ENCODE measurements around the gene ZKSCAN7.
A peak's percentile ranks its signal among the peaks of the same experiment; 100 is the strongest.

Gene ZKSCAN7

GRCh38 chr3:44554626-44555592 is at the start of gene ZKSCAN7:
TSS of gene ZKSCAN7 (plus strand) at chr3:44555193. CDS start at chr3:44557048, 1,855 bp downstream.
- peaks cover 16% of the 10 kb centered on the region for H3K4me1 ChIP-seq (ENCODE audit: control insufficient read depth, insufficient read depth, low read length)
- H3K27me3 ChIP-seq (ENCODE audit: control insufficient read depth in 1 of 2, insufficient read depth in 2 of 2, low read length in 2 of 2) = peaks cover 0 to 7% of the 10 kb centered on the region in 2 donors
- H3K9ac ChIP-seq (ENCODE audit: low read length in 2 of 2) = peak within 1 kb of the TSS; percentile 76 to 91
- peaks cover 0 to 7% of the 10 kb centered on the region in 2 donors for H3K36me3 ChIP-seq (ENCODE audit: control insufficient read depth in 2 of 2, insufficient read depth in 2 of 2, low read length in 2 of 2)
- no peaks in the 10 kb centered on the region for H3K9me3 ChIP-seq (ENCODE audit: control insufficient read depth in 2 of 2, low read length in 2 of 2)
- peak within 1 kb of the TSS; percentile 71 for H3K27ac ChIP-seq (ENCODE audit: low read length)
- H3K4me3 ChIP-seq (ENCODE audit: low read length in 2 of 2) = peak within 1 kb of the TSS; percentile 75 to 96

- Histone ChIP-seq H3K36me3 (ENCODE audit: control insufficient read depth in 2 of 2, insufficient read depth in 2 of 2, low read length in 2 of 2) (peaks cover 4 to 9% of the 10 kb centered on the region in 2 donors), H3K4me1 (ENCODE audit: control insufficient read depth, insufficient read depth, low read length) (peaks cover 11% of the 10 kb centered on the region), H3K27me3 (ENCODE audit: control insufficient read depth in 1 of 2, insufficient read depth in 2 of 2, low read length in 2 of 2) (no peaks in the 10 kb centered on the region), H3K9me3 (ENCODE audit: control insufficient read depth in 2 of 2, low read length in 2 of 2) (no peaks in the 10 kb centered on the region), H3K4me3 (ENCODE audit: low read length in 2 of 2) (no peak overlapping the region), H3K27ac (ENCODE audit: low read length) (no peak overlapping the region), H3K9ac (ENCODE audit: low read length in 2 of 2) (no peak overlapping the region)
Measured at GRCh38 chr3:44506556-44506955, 48.4 kb upstream of the ZKSCAN7 start.

- H3K36me3 ChIP-seq (ENCODE audit: control insufficient read depth in 2 of 2, insufficient read depth in 2 of 2, low read length in 2 of 2) = peaks cover under 1 to 6% of the 10 kb centered on the region in 2 donors
- no peaks in the 10 kb centered on the region for H3K27me3 ChIP-seq (ENCODE audit: control insufficient read depth in 1 of 2, insufficient read depth in 2 of 2, low read length in 2 of 2)
- H3K9me3 ChIP-seq (ENCODE audit: control insufficient read depth in 2 of 2, low read length in 2 of 2) = no peaks in the 10 kb centered on the region
- no peak overlapping the region for H3K4me3 ChIP-seq (ENCODE audit: low read length in 2 of 2)
- no peak overlapping the region for H3K9ac ChIP-seq (ENCODE audit: low read length in 2 of 2)
- peaks cover 12% of the 10 kb centered on the region for H3K4me1 ChIP-seq (ENCODE audit: control insufficient read depth, insufficient read depth, low read length)
- H3K27ac ChIP-seq (ENCODE audit: low read length) = no peak overlapping the region
Measured at GRCh38 chr3:44506961-44507360, 48.0 kb upstream of the ZKSCAN7 start.

GRCh38 chr3:44509393-44509921 is 45.5 kb upstream of the ZKSCAN7 start:
- peak overlapping the region; percentile 73 for H3K27ac ChIP-seq (ENCODE audit: low read length)

GRCh38 chr3:44510000-44510368 is 45.0 kb upstream of the ZKSCAN7 start:
- H3K36me3 ChIP-seq (ENCODE audit: control insufficient read depth in 2 of 2, insufficient read depth in 2 of 2, low read length in 2 of 2) = peaks cover 0 to 2% of the 10 kb centered on the region in 2 donors
- H3K4me3 ChIP-seq (ENCODE audit: low read length in 2 of 2) = peak overlapping the region; percentile 84 to 93

More at GRCh38 chr3:44509393-44509921, 45.5 kb upstream of the ZKSCAN7 start:
- Histone ChIP-seq H3K4me3 (ENCODE audit: low read length in 2 of 2) (peak overlapping the region; percentile 84 to 93), H3K4me1 (ENCODE audit: control insufficient read depth, insufficient read depth, low read length) (peaks cover 12% of the 10 kb centered on the region), H3K9ac (ENCODE audit: low read length in 2 of 2) (peak overlapping the region; percentile 89 to 92), H3K9me3 (ENCODE audit: control insufficient read depth in 2 of 2, low read length in 2 of 2) (no peaks in the 10 kb centered on the region), H3K27me3 (ENCODE audit: control insufficient read depth in 1 of 2, insufficient read depth in 2 of 2, low read length in 2 of 2) (no peaks in the 10 kb centered on the region), H3K36me3 (ENCODE audit: control insufficient read depth in 2 of 2, insufficient read depth in 2 of 2, low read length in 2 of 2) (peaks cover 0 to 2% of the 10 kb centered on the region in 2 donors)

GRCh38 chr3:44511238-44511566 is 43.8 kb upstream of the ZKSCAN7 start:
- Histone ChIP-seq H3K36me3 (ENCODE audit: control insufficient read depth in 2 of 2, insufficient read depth in 2 of 2, low read length in 2 of 2) (peaks cover 0 to 2% of the 10 kb centered on the region in 2 donors), H3K9ac (ENCODE audit: low read length in 2 of 2) (peak overlapping the region; percentile 87 to 92), H3K27me3 (ENCODE audit: control insufficient read depth in 1 of 2, insufficient read depth in 2 of 2, low read length in 2 of 2) (no peaks in the 10 kb centered on the region), H3K9me3 (ENCODE audit: control insufficient read depth in 2 of 2, low read length in 2 of 2) (no peaks in the 10 kb centered on the region), H3K4me3 (ENCODE audit: low read length in 2 of 2) (peak overlapping the region; percentile 35 to 84), H3K4me1 (ENCODE audit: control insufficient read depth, insufficient read depth, low read length) (peaks cover 12% of the 10 kb centered on the region), H3K27ac (ENCODE audit: low read length) (peak overlapping the region; percentile 78)

More at GRCh38 chr3:44510000-44510368, 45.0 kb upstream of the ZKSCAN7 start:
- Histone ChIP-seq H3K27me3 (ENCODE audit: control insufficient read depth in 1 of 2, insufficient read depth in 2 of 2, low read length in 2 of 2) (no peaks in the 10 kb centered on the region), H3K4me1 (ENCODE audit: control insufficient read depth, insufficient read depth, low read length) (peaks cover 12% of the 10 kb centered on the region), H3K9ac (ENCODE audit: low read length in 2 of 2) (peak overlapping the region; percentile 89 to 92), H3K27ac (ENCODE audit: low read length) (peak overlapping the region; percentile 73), H3K9me3 (ENCODE audit: control insufficient read depth in 2 of 2, low read length in 2 of 2) (no peaks in the 10 kb centered on the region)

GRCh38 chr3:44513513-44513912 is 41.5 kb upstream of the ZKSCAN7 start:
- Histone ChIP-seq H3K36me3 (ENCODE audit: control insufficient read depth in 2 of 2, insufficient read depth in 2 of 2, low read length in 2 of 2) (no peaks in the 10 kb centered on the region), H3K9me3 (ENCODE audit: control insufficient read depth in 2 of 2, low read length in 2 of 2) (no peaks in the 10 kb centered on the region), H3K27me3 (ENCODE audit: control insufficient read depth in 1 of 2, insufficient read depth in 2 of 2, low read length in 2 of 2) (no peaks in the 10 kb centered on the region), H3K4me1 (ENCODE audit: control insufficient read depth, insufficient read depth, low read length) (peaks cover 12% of the 10 kb centered on the region), H3K27ac (ENCODE audit: low read length) (no peak overlapping the region), H3K9ac (ENCODE audit: low read length in 2 of 2) (no peak overlapping the region), H3K4me3 (ENCODE audit: low read length in 2 of 2) (no peak overlapping the region)

GRCh38 chr3:44516230-44516629 is 38.8 kb upstream of the ZKSCAN7 start:
- H3K27ac ChIP-seq (ENCODE audit: low read length) = no peak overlapping the region
- peaks cover 0 to 5% of the 10 kb centered on the region in 2 donors for H3K27me3 ChIP-seq (ENCODE audit: control insufficient read depth in 1 of 2, insufficient read depth in 2 of 2, low read length in 2 of 2)
- H3K9ac ChIP-seq (ENCODE audit: low read length in 2 of 2) = no peak overlapping the region
- no peaks in the 10 kb centered on the region for H3K36me3 ChIP-seq (ENCODE audit: control insufficient read depth in 2 of 2, insufficient read depth in 2 of 2, low read length in 2 of 2)
- no peak overlapping the region for H3K4me3 ChIP-seq (ENCODE audit: low read length in 2 of 2)
- peaks cover 4% of the 10 kb centered on the region for H3K4me1 ChIP-seq (ENCODE audit: control insufficient read depth, insufficient read depth, low read length)
- no peaks in the 10 kb centered on the region for H3K9me3 ChIP-seq (ENCODE audit: control insufficient read depth in 2 of 2, low read length in 2 of 2)

GRCh38 chr3:44518782-44519156 is 36.2 kb upstream of the ZKSCAN7 start:
- Histone ChIP-seq H3K27me3 (ENCODE audit: control insufficient read depth in 1 of 2, insufficient read depth in 2 of 2, low read length in 2 of 2) (peaks cover 3 to 9% of the 10 kb centered on the region in 2 donors), H3K9me3 (ENCODE audit: control insufficient read depth in 2 of 2, low read length in 2 of 2) (no peaks in the 10 kb centered on the region), H3K27ac (ENCODE audit: low read length) (no peak overlapping the region), H3K4me3 (ENCODE audit: low read length in 2 of 2) (no peak overlapping the region), H3K9ac (ENCODE audit: low read length in 2 of 2) (no peak overlapping the region), H3K36me3 (ENCODE audit: control insufficient read depth in 2 of 2, insufficient read depth in 2 of 2, low read length in 2 of 2) (no peaks in the 10 kb centered on the region), H3K4me1 (ENCODE audit: control insufficient read depth, insufficient read depth, low read length) (no peaks in the 10 kb centered on the region)

GRCh38 chr3:44521721-44522120 is 33.3 kb upstream of the ZKSCAN7 start:
- H3K36me3 ChIP-seq (ENCODE audit: control insufficient read depth in 2 of 2, insufficient read depth in 2 of 2, low read length in 2 of 2) = no peaks in the 10 kb centered on the region
- no peaks in the 10 kb centered on the region for H3K4me1 ChIP-seq (ENCODE audit: control insufficient read depth, insufficient read depth, low read length)
- H3K4me3 ChIP-seq (ENCODE audit: low read length in 2 of 2) = no peak overlapping the region
- H3K9ac ChIP-seq (ENCODE audit: low read length in 2 of 2) = no peak overlapping the region
- H3K9me3 ChIP-seq (ENCODE audit: control insufficient read depth in 2 of 2, low read length in 2 of 2) = no peaks in the 10 kb centered on the region
- peaks cover 3 to 12% of the 10 kb centered on the region in 2 donors for H3K27me3 ChIP-seq (ENCODE audit: control insufficient read depth in 1 of 2, insufficient read depth in 2 of 2, low read length in 2 of 2)
- no peak overlapping the region for H3K27ac ChIP-seq (ENCODE audit: low read length)
